ENCODE data around the gene FGF6.
"Not testable (repeated sequence)": the region's sequence is repeated elsewhere in the genome, so short reads cannot be mapped to it uniquely, and the experiment has no call there.

FGF6 gene

GRCh38 chr12:4416276-4416675 lies 29.3 kb downstream of the FGF6 start:
- no peak for TF ChIP-seq CTCF (IDR thresholded peaks at IDR 0.05)
- DNase-seq: no peak
- Mint-ChIP-seq H3K4me3 (no peak overlapping the region), H3K36me3 (ENCODE audit: low read depth) (no peaks in the 10 kb centered on the region), H3K9me3 (no peaks in the 10 kb centered on the region), H3K4me1 (peaks cover 23% of the 10 kb centered on the region), H3K27ac (no peak overlapping the region), H3K27me3 (ENCODE audit: low read depth, poor library complexity) (peaks cover 33% of the 10 kb centered on the region)

GRCh38 chr12:4412465-4412864 lies 33.1 kb downstream of the FGF6 start:
- Mint-ChIP-seq H3K4me1 (peaks cover 16% of the 10 kb centered on the region), H3K9me3 (no peaks in the 10 kb centered on the region), H3K27me3 (ENCODE audit: low read depth, poor library complexity) (peaks cover 20% of the 10 kb centered on the region), H3K36me3 (ENCODE audit: low read depth) (no peaks in the 10 kb centered on the region), H3K4me3 (no peak overlapping the region), H3K27ac (no peak overlapping the region)
- DNase-seq: no peak
- no peak for TF ChIP-seq CTCF (IDR thresholded peaks at IDR 0.05)

- Mint-ChIP-seq H3K4me3 (no peak overlapping the region), H3K4me1 (peaks cover 13% of the 10 kb centered on the region), H3K27ac (no peak overlapping the region), H3K27me3 (ENCODE audit: low read depth, poor library complexity) (peaks cover 20% of the 10 kb centered on the region), H3K36me3 (ENCODE audit: low read depth) (no peaks in the 10 kb centered on the region), H3K9me3 (no peaks in the 10 kb centered on the region)
- DNase-seq: no peak
- TF ChIP-seq CTCF (IDR thresholded peaks at IDR 0.05): no peak
Observed at GRCh38 chr12:4412056-4412455, 33.6 kb downstream of the FGF6 start.

GRCh38 chr12:4407136-4407535 lies 38.5 kb downstream of the FGF6 start:
- no peaks in the 10 kb centered on the region for H3K36me3 Mint-ChIP-seq (ENCODE audit: low read depth)
- H3K9me3 Mint-ChIP-seq: peaks cover 16% of the 10 kb centered on the region
- DNase-seq: no peak
- peaks cover 13% of the 10 kb centered on the region for H3K27me3 Mint-ChIP-seq (ENCODE audit: low read depth, poor library complexity)
- no peak for TF ChIP-seq CTCF (IDR thresholded peaks at IDR 0.05)
- H3K4me1 Mint-ChIP-seq: no peaks in the 10 kb centered on the region
- no peak overlapping the region for H3K4me3 Mint-ChIP-seq
- no peak overlapping the region for H3K27ac Mint-ChIP-seq

GRCh38 chr12:4404877-4405637 lies 40.6 kb downstream of the FGF6 start:
- not testable (repeated sequence) for DNase-seq; H3K4me3 Mint-ChIP-seq; H3K4me1 Mint-ChIP-seq; H3K36me3 Mint-ChIP-seq (ENCODE audit: low read depth); H3K27ac Mint-ChIP-seq
- H3K9me3 Mint-ChIP-seq: peaks cover 16% of the 10 kb centered on the region
- H3K27me3 Mint-ChIP-seq (ENCODE audit: low read depth, poor library complexity): peaks cover 11% of the 10 kb centered on the region

GRCh38 chr12:4402996-4403395 lies 42.6 kb downstream of the FGF6 start:
- H3K4me3 Mint-ChIP-seq: no peak overlapping the region
- no peak for TF ChIP-seq CTCF (IDR thresholded peaks at IDR 0.05)
- peaks cover 16% of the 10 kb centered on the region for H3K9me3 Mint-ChIP-seq
- no peak overlapping the region for H3K27ac Mint-ChIP-seq
- H3K4me1 Mint-ChIP-seq: no peaks in the 10 kb centered on the region
- H3K36me3 Mint-ChIP-seq (ENCODE audit: low read depth): no peaks in the 10 kb centered on the region
- H3K27me3 Mint-ChIP-seq (ENCODE audit: low read depth, poor library complexity): peaks cover 19% of the 10 kb centered on the region
- DNase-seq: no peak
